ENCODE measurements around the gene RNASE11.

The RNASE11 gene

DNA sequence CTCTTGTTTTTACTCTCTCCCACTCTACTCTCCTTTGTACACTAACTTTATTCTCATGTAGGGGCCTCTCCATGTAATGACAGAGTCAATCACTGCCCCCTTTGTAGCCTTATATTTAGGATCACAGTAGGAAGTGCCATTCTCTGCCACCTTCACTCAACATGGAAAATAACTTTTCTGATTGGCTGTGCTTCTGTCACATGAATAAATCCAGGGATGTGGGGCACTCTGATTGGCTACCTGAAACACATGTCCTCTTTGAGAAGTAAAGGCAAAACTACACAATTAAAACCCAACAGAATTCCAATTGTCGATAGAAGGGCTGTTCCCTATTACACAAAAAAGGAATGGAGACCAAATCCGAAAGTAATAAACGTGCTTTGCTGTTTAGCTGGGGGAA is 26.8 kb downstream of the RNASE11 start, which contains the start of gene RNASE9:
Gene RNASE9 (minus strand): TSS at position 87 of the 400 bp plus-strand sequence.
- Histone ChIP-seq H3K79me2 (ENCODE audit: insufficient read depth, low read length) (no peaks in the 10 kb centered on the region), H3K4me2 (ENCODE audit: low read length) (no peak within 1 kb of the TSS), H3K4me3 (ENCODE audit: low read depth, low read length, poor library complexity, severe bottlenecking) (no peak within 1 kb of the TSS), H3K9me2 (ENCODE audit: low read depth, low read length) (no peaks in the 10 kb centered on the region), H3K27ac (ENCODE audit: low read depth, low read length, poor library complexity, severe bottlenecking) (no peak within 1 kb of the TSS), H2AFZ (ENCODE audit: low read length) (no peak within 1 kb of the TSS), H3K36me3 (ENCODE audit: insufficient read depth, low read length) (no peaks in the 10 kb centered on the region), H3K4me1 (ENCODE audit: insufficient read depth, low read length, severe bottlenecking) (no peaks in the 10 kb centered on the region), H3K9me3 (ENCODE audit: low read length) (no peaks in the 10 kb centered on the region), H3K9ac (ENCODE audit: low read length) (no peak within 1 kb of the TSS), H3K27me3 (ENCODE audit: insufficient read depth, low read length) (no peaks in the 10 kb centered on the region; the same call in 1 of the 2 replicates), H3F3A (ENCODE audit: insufficient read depth, low read length) (no peaks in the 10 kb centered on the region), H4K20me1 (ENCODE audit: insufficient read depth, low read length) (no peaks in the 10 kb centered on the region)
- TF ChIP-seq, protein P1, sequence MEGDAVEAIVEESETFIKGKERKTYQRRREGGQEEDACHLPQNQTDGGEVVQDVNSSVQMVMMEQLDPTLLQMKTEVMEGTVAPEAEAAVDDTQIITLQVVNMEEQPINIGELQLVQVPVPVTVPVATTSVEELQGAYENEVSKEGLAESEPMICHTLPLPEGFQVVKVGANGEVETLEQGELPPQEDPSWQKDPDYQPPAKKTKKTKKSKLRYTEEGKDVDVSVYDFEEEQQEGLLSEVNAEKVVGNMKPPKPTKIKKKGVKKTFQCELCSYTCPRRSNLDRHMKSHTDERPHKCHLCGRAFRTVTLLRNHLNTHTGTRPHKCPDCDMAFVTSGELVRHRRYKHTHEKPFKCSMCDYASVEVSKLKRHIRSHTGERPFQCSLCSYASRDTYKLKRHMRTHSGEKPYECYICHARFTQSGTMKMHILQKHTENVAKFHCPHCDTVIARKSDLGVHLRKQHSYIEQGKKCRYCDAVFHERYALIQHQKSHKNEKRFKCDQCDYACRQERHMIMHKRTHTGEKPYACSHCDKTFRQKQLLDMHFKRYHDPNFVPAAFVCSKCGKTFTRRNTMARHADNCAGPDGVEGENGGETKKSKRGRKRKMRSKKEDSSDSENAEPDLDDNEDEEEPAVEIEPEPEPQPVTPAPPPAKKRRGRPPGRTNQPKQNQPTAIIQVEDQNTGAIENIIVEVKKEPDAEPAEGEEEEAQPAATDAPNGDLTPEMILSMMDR (IDR thresholded peaks at IDR 0.05; ENCODE audit: low read length): no peak
- no peak for TF ChIP-seq EZH2 (IDR thresholded peaks at IDR 0.05; ENCODE audit: borderline replicate concordance, low read length)

DNA sequence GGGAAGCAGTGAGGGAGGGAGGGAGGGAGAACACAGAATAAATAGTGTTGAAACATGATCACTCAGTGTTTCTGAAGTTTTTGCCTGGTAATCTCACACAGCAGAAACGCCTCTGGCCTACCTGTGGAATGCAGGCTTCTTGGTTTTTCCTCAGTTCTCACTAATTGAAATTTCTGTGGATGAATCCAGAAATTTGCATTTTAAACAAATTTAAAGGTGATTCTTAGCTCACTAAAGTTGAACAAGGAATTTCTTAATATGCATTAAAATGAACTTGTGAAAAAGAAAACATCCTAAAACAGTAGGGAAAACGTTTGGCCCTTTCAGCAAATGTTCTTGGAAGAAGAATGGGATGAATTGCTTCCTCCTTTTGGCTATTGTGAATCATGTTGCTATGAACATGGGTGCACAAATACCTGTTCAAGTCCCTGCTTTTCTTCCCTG is 28.3 kb downstream of the RNASE11 start:
- no peaks in the 10 kb centered on the region for H3K79me2 ChIP-seq (ENCODE audit: insufficient read depth, low read length)
- no peak overlapping the region for H3K4me2 ChIP-seq (ENCODE audit: low read length)
- no peak overlapping the region for H3K9ac ChIP-seq (ENCODE audit: low read length)
- H3K9me2 ChIP-seq (ENCODE audit: low read depth, low read length): no peaks in the 10 kb centered on the region
- no peak overlapping the region for H3K27ac ChIP-seq (ENCODE audit: low read depth, low read length, poor library complexity, severe bottlenecking)
- TF ChIP-seq, protein P1 (IDR thresholded peaks at IDR 0.05; ENCODE audit: low read length): no peak
- no peak for TF ChIP-seq EZH2 (IDR thresholded peaks at IDR 0.05; ENCODE audit: borderline replicate concordance, low read length)
- H3K36me3 ChIP-seq (ENCODE audit: insufficient read depth, low read length): no peaks in the 10 kb centered on the region
- no peaks in the 10 kb centered on the region for H3F3A ChIP-seq (ENCODE audit: insufficient read depth, low read length)
- H3K4me1 ChIP-seq (ENCODE audit: insufficient read depth, low read length, severe bottlenecking): no peaks in the 10 kb centered on the region
- H3K27me3 ChIP-seq (ENCODE audit: insufficient read depth, low read length): no peaks in the 10 kb centered on the region; the same call in 1 of the 2 replicates
- no peak overlapping the region for H2AFZ ChIP-seq (ENCODE audit: low read length)
- H3K4me3 ChIP-seq (ENCODE audit: low read depth, low read length, poor library complexity, severe bottlenecking): no peak overlapping the region
- H3K9me3 ChIP-seq (ENCODE audit: low read length): no peaks in the 10 kb centered on the region
- H4K20me1 ChIP-seq (ENCODE audit: insufficient read depth, low read length): no peaks in the 10 kb centered on the region

DNA sequence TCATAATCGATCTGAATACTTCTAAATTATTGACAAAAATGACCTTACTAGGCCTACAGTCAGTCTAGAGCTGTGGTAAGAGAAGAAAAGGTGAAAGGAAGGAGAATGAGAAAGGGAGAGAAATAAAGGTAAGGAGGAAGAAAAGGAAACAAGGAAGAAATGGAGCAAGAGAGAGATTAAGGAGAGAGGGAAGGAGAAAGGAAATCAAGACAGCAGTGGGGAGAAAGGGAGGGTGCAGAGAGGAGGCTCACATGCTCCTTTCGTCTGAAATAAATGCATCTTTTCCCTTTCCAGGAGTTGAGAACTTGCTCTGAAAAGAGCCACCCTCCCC is 30.6 kb downstream of the RNASE11 start:
- Histone ChIP-seq H3K4me2 (ENCODE audit: low read length) (no peak overlapping the region), H2AFZ (ENCODE audit: low read length) (no peak overlapping the region), H3K9ac (ENCODE audit: low read length) (no peak overlapping the region), H3K9me3 (ENCODE audit: low read length) (no peaks in the 10 kb centered on the region), H3F3A (ENCODE audit: insufficient read depth, low read length) (no peaks in the 10 kb centered on the region), H3K4me1 (ENCODE audit: insufficient read depth, low read length, severe bottlenecking) (no peaks in the 10 kb centered on the region), H4K20me1 (ENCODE audit: insufficient read depth, low read length) (no peaks in the 10 kb centered on the region), H3K4me3 (ENCODE audit: low read depth, low read length, poor library complexity, severe bottlenecking) (no peak overlapping the region), H3K36me3 (ENCODE audit: insufficient read depth, low read length) (no peaks in the 10 kb centered on the region), H3K9me2 (ENCODE audit: low read depth, low read length) (no peaks in the 10 kb centered on the region), H3K79me2 (ENCODE audit: insufficient read depth, low read length) (no peaks in the 10 kb centered on the region), H3K27me3 (ENCODE audit: insufficient read depth, low read length) (no peaks in the 10 kb centered on the region; the same call in 1 of the 2 replicates), H3K27ac (ENCODE audit: low read depth, low read length, poor library complexity, severe bottlenecking) (no peak overlapping the region)
- TF ChIP-seq EZH2 (IDR thresholded peaks at IDR 0.05; ENCODE audit: borderline replicate concordance, low read length): no peak
- TF ChIP-seq, protein P1 (IDR thresholded peaks at IDR 0.05; ENCODE audit: low read length): no peak
